HEK293T (cell line): Measurements from ENCODE around the gene POU2F3.

Experiments
- CTCF ChIA-PET: fragments of 350-600 bp; formaldehyde crosslinking; extraction: SDS; loops from one replicate; lab custom pipeline; 2021; ENCODE audit warnings: antibody characterized with exemption, inconsistent platforms; lab: Yijun Ruan, JAX
- POLR2A ChIA-PET: fragments of 350-600 bp; formaldehyde crosslinking; extraction: SDS; loops from one replicate; lab custom pipeline; 2020; ENCODE audit warnings: antibody characterized with exemption, inconsistent platforms; lab: Yijun Ruan, JAX
- DNase-seq: peaks from one replicate; pipeline ENCODE4 v3.0.0; 2012; ENCODE audit warnings: mixed read lengths; ENCODE audit errors: extremely low spot score
- ARNT ChIP-seq: fragments of 450-650 bp; IDR thresholded peaks from 2 replicates; pipeline ENCODE4 v1.6.1; 2017; ENCODE audit warnings: mild to moderate bottlenecking
- BHLHE40 ChIP-seq: fragments of 450-650 bp; IDR thresholded peaks from 2 replicates; pipeline ENCODE4 v1.6.1; 2016; ENCODE audit warnings: mild to moderate bottlenecking, moderate library complexity, borderline replicate concordance
- CTBP1 ChIP-seq: fragments of 450-650 bp; IDR thresholded peaks from 2 replicates; pipeline ENCODE4 v1.6.1; 2016; ENCODE audit warnings: borderline replicate concordance
- ELF4 ChIP-seq: fragments of 450-650 bp; IDR thresholded peaks from 2 replicates; pipeline ENCODE4 v1.6.1; 2017; ENCODE audit warnings: antibody characterized with exemption
- FOXA1 ChIP-seq: fragments of 450-650 bp; IDR thresholded peaks from 2 replicates; pipeline ENCODE4 v1.6.1; 2016; ENCODE audit warnings: mild to moderate bottlenecking
- FOXK2 ChIP-seq: fragments of 450-650 bp; IDR thresholded peaks from 2 replicates; pipeline ENCODE4 v1.6.1; 2016; ENCODE audit warnings: mild to moderate bottlenecking
- FOXM1 ChIP-seq: fragments of 450-650 bp; IDR thresholded peaks from 2 replicates; pipeline ENCODE4 v1.6.1; 2017; ENCODE audit warnings: mild to moderate bottlenecking, borderline replicate concordance
- HDGF ChIP-seq: fragments of 450-650 bp; IDR thresholded peaks from 2 replicates; pipeline ENCODE4 v1.6.1; 2017; ENCODE audit warnings: antibody characterized with exemption, borderline replicate concordance
- L3MBTL2 ChIP-seq: fragments of 450-650 bp; conservative IDR thresholded peaks from 2 replicates; pipeline ENCODE4 v1.6.1; 2016; ENCODE audit warnings: mild to moderate bottlenecking
- LEF1 ChIP-seq: fragments of 450-650 bp; IDR thresholded peaks from 2 replicates; pipeline ENCODE4 v1.6.1; 2017; ENCODE audit warnings: mild to moderate bottlenecking, borderline replicate concordance
- NFRKB ChIP-seq: fragments of 450-650 bp; IDR thresholded peaks from 2 replicates; pipeline ENCODE4 v1.6.1; 2016; ENCODE audit warnings: mild to moderate bottlenecking, moderate library complexity
- SP1 ChIP-seq: fragments of 450-650 bp; IDR thresholded peaks from 2 replicates; pipeline ENCODE4 v1.6.1; 2017
- SUZ12 ChIP-seq: fragments of 450-650 bp; IDR thresholded peaks from 2 replicates; pipeline ENCODE4 v1.6.1; 2016; ENCODE audit warnings: mild to moderate bottlenecking
- TARDBP ChIP-seq: fragments of 450-650 bp; IDR thresholded peaks from 2 replicates; pipeline ENCODE4 v1.6.1; 2016
- ZNF384 ChIP-seq: fragments of 450-650 bp; IDR thresholded peaks from 2 replicates; pipeline ENCODE4 v1.6.1; 2016
- TF ChIP-seq, protein P1 (sequence below): fragments of 450-650 bp; IDR thresholded peaks from 2 replicates; pipeline ENCODE4 v1.6.1; 2016

The POU2F3 gene

DNA sequence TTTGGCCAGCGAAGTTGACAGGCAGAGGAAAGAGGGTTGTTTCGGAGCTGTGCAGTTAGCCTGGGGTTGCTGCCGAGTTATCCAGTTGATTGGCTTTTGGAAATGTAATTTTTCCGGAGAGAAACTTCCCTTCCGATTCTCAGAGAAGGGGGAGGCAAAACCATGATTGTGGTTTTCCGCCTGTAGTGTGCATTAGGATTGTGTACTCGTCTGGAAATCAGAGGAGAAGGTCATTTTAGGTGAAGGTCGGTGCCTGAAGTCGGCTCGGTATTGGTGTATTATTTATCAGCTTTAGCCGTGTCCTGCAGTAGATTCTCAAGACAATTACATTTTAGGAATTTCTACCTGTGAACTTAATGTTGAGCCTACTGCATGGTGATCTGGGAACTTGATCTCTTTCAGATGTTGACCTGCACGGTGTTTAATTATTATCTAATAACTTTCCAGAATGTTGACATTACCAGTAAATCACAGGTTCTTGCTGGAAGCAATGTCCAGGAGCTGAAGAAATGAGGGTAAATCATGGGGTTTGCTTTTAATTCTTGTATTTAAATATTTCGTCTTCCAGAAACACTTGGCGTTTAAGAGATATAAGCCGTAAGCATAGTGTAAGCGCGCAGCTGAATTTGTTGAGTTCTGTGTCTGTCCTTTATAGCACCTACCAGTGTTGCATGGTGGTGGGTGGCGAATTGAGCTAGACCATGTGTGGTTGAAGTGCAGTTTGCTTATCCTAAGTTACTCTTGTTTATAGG is 97.6 kb downstream of the POU2F3 start:
- ChIA-PET POLR2A (interaction anchor here (0.5 to 2.8 kb wide), 4 partner anchors 9 to 167 kb away, joined by 3 to 21 read pairs (median 8); no protein-coding TSS in a partner anchor), CTCF (interaction anchor here (0.5 to 0.9 kb wide), 2 partner anchors 10 to 16 kb away, joined by 3 read pairs; no protein-coding TSS in a partner anchor)
- no peak for DNase-seq
- TF ChIP-seq FOXA1 = no peak
- no peak for TF ChIP-seq NFRKB
- TF ChIP-seq TARDBP = no peak
- TF ChIP-seq FOXM1 = no peak
- no peak for TF ChIP-seq FOXK2
- TF ChIP-seq L3MBTL2 = peak; percentile 78
- no peak for TF ChIP-seq LEF1
- no peak for TF ChIP-seq BHLHE40
- TF ChIP-seq, protein P1, sequence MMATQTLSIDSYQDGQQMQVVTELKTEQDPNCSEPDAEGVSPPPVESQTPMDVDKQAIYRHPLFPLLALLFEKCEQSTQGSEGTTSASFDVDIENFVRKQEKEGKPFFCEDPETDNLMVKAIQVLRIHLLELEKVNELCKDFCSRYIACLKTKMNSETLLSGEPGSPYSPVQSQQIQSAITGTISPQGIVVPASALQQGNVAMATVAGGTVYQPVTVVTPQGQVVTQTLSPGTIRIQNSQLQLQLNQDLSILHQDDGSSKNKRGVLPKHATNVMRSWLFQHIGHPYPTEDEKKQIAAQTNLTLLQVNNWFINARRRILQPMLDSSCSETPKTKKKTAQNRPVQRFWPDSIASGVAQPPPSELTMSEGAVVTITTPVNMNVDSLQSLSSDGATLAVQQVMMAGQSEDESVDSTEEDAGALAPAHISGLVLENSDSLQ = peak; percentile 1; the same call in 1 of the 2 replicates

DNA sequence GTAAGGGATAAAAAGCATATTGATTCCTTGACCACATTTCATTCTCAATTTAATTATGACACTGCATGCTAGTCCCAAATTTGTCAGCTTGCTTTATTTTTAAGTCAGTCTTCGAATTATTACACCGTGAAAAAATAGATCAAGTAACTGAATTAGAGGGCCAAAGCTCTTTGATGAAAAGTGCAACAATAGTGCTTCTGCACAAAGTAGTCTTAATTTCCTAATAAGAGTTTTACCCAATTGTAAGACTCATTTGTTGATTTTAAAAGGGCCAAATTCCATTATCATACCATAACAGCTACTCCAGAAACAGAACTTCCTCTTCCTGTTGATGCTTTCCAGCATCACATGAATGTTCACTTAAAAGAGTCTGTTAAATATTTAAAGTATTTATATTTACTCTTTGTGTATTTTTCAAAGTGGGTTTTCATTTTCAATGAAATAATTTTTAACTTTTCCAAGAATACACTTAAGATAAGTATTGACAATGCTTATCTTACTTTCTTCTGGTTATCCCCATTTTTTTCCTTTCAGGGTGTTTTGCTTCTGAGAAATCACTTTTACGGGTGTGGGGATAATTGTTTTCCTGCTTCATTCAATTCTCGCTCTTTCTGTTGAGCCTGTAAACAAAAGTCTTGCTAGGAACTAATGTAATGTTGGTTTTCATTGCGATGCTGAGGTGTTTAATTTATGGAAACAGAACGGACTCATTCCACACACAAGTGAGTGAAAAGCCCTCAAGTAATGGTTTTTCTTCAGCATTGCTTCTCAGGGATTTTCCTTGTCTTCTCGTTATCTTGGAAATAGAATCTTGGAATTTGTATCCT is 98.4 kb downstream of the POU2F3 start:
- CTCF ChIA-PET = interaction anchor here (0.5 to 0.9 kb wide), 2 partner anchors 9 to 17 kb away, joined by 3 read pairs; no protein-coding TSS in a partner anchor
- DNase-seq = no peak
- POLR2A ChIA-PET = interaction anchor here (0.6 to 2.8 kb wide), 2 partner anchors 9 to 166 kb away, joined by 3 to 21 read pairs; no protein-coding TSS in a partner anchor
- TF ChIP-seq HDGF (no peak), FOXA1 (no peak), L3MBTL2 (0 out of 2 replicates have a peak, but pooled peaks have one; percentile 12)

DNA sequence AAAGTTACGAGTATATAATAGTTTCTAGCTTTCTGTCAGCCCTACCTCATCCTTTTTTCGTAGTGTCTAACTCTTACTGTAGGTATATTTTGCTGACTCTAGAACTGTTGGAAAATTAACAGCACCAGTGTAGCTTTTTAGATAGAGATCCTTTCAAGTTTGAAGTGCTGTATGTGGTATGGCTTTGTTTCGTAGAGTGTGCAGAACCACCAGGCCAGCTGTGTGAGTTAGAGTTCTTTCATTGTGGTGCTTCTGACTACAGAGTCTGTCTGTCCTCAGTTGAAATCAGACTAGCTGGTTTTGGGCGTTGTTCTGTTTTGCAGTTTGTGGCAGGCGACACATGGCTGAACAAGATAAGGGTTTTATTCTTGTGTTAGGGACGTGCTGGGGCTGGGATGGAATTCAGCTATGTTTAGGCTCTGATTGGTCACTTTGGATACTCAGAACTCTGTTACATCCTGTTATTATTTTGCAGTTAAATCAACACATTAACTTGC is 99.5 kb downstream of the POU2F3 start:
- POLR2A ChIA-PET = interaction anchor here (0.9 to 1.2 kb wide), 2 partner anchors 36 to 754 kb away, joined by 3 read pairs; no protein-coding TSS in a partner anchor
- no peak for TF ChIP-seq ELF4
- no peak for TF ChIP-seq L3MBTL2
- TF ChIP-seq ZNF384 = no peak
- CTCF ChIA-PET = interaction anchor here (0.7 to 1.0 kb wide), 2 partner anchors 10 to 46 kb away, joined by 3 read pairs; no protein-coding TSS in a partner anchor
- no peak for DNase-seq

DNA sequence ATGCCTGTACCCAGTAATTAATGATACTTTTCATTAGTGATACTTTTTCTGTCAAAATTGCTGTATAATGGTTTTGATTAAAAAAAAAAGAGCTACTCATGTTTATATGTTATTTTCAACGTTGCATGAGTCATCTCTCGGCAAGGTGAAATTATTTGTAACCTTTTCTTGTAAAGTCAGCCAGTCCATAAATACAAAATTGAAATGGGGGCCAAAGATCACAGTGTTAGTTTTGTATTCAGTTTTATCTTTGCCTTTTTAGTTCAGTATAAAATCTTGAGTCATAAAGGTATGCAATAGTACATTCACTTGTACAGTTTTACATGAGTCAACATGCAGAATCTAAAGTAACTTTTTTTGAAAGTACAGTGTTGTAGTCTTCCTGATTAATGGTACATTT is 100.6 kb downstream of the POU2F3 start:
- ChIA-PET CTCF (no interaction called here), POLR2A (no interaction called here)
- DNase-seq = no peak
- TF ChIP-seq SP1 (no peak), FOXK2 (no peak)

DNA sequence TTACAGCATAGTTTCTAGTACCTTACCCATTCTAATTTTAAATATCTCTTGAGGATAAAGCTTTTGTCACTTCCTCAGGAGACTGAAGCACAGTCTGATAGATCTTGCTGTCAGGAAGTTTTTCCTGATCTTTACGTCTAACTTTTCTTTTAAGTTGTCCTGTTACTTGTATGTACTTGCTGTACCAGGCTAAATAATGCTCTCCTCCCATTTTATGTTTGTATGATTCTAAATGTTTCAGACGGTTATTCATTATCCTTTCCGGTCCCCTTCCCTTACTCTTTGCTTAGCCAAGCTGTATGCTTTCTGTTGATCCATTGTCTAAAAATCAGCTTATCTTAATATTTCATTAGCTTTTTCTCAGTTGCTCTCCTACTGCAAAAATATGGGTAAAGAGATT is 102.3 kb downstream of the POU2F3 start:
- no peak for DNase-seq
- ChIA-PET CTCF (no interaction called here), POLR2A (no interaction called here)
- TF ChIP-seq ELF4 = no peak
- no peak for TF ChIP-seq SP1
- TF ChIP-seq NFRKB = no peak

DNA sequence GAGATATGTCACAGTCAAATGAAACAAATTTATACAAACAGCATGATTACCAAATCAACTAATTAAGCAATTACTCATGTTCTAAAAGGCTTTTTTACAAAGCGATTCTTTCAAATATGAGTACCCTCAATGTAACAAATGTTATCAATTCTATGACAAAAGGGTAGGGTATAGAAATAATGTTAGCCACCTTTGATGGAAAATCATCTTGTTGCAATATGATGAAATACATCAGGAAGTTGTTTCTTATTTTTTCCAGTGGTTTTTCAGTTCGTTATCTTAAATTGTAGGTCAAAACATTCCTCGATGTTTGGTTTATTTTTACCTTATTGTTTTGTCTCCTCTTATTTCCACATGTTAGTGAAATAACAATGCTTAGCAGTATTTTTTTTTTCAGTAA is 102.7 kb downstream of the POU2F3 start:
- DNase-seq = no peak
- ChIA-PET POLR2A (no interaction called here), CTCF (no interaction called here)

More for the DNA sequence above, 102.7 kb downstream of the POU2F3 start:
- TF ChIP-seq SUZ12 (no peak), NFRKB (no peak), ARNT (no peak), LEF1 (no peak), FOXA1 (no peak), TARDBP (no peak), L3MBTL2 (no peak), ELF4 (no peak), FOXM1 (no peak), BHLHE40 (no peak), HDGF (no peak), CTBP1 (no peak), SP1 (no peak), FOXK2 (no peak), ZNF384 (no peak)
- TF ChIP-seq, protein P1 = no peak
